Measurements from ENCODE around the gene KRT5.

Gene KRT5

DNA sequence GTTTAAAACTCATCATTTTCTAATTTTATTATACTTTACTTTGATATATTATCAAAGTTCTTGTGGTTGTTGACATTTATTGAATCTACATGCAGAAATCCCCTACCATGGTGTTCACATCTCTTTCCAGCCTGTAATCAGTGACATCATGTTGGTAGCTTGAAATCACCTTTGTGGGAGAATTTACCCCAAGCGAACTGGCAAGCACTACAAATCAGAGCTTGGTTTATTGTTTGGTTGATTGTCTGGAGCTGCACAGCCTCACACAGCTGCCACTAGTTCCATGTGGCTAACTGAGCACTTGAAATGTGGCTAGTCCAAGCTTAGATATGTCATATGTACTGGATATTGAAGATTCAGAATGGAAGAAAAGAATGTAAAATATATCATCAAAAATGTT lies 15.4 kb upstream of the KRT5 start:
- no peak for DNase-seq

DNA sequence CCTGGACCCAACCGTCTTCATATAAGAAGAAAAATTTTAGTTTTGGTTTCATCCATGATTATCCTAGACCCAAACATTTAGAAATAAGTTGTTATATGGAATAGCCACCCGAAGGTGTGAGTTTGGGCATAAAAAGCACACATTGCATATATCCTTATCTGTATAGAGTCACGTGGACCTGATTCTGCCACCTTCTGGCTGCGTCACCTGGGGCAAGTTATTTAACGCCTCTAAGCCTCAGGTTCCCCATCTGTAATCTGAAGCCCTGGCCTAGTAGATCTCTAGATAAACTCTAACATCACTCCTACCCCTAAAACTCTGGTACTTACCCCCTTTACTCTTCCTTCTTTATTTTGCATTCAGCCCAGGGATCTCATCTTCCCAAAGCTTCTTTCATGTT lies 14.3 kb upstream of the KRT5 start:
- no peak for DNase-seq

DNA sequence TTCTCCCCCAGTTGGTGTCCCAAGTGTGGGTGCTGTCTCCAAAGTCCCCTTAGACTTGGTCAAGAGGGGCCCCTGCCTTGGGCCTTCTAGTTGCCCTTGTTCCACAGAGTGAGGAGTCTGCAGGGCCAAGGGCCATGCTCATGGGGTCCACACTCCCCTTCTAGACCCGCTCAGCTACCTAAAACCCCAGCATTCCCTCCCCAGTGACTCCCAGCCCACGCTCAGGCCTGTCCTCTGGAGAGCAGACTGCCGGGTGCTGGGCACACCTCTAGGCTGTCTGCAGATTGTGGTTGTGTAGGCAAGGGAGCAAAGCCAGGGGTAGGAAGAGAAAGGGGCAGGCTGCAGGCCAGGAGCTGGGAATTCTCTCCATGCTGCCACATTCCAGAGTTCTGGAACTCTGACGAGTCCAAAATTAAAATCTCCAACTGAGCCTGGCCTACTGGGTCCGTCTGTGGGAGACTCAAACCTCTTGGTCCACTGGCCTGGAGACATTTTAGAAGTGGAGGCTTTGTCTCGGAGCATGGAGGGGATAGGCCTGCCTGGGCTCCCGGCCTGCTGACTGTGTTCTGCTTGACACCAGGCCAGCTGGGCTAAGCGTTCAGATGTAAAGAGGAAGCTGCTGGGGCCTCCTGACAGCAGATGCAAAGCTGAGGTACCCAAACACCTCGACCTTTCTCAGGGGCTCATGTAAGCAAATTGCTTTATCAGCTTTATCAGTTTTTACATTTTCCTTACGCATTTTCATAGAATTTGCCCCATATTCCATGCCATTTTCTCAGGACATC lies 13.7 kb upstream of the KRT5 start:
- DNase-seq: no peak

DNA sequence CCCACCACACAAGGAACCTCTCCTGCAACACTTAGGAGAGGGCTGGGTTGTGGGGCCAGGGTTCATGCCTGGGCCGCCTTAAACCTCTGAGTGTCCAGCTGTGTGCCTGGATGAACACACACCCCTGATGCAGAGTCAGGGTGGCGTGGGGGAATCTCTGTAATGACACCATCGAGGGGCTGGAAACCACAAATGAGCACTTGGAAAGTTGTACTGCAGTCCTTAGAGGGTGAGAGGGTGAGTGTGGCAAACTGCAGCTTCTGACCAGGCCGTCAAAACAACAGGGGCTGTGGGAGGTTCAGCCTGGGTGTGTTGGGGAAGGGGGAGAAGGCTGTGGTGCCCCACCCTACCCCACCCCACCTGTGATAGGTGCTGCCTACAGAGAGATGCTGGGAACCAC lies 12.4 kb upstream of the KRT5 start:
- no peak for DNase-seq

DNA sequence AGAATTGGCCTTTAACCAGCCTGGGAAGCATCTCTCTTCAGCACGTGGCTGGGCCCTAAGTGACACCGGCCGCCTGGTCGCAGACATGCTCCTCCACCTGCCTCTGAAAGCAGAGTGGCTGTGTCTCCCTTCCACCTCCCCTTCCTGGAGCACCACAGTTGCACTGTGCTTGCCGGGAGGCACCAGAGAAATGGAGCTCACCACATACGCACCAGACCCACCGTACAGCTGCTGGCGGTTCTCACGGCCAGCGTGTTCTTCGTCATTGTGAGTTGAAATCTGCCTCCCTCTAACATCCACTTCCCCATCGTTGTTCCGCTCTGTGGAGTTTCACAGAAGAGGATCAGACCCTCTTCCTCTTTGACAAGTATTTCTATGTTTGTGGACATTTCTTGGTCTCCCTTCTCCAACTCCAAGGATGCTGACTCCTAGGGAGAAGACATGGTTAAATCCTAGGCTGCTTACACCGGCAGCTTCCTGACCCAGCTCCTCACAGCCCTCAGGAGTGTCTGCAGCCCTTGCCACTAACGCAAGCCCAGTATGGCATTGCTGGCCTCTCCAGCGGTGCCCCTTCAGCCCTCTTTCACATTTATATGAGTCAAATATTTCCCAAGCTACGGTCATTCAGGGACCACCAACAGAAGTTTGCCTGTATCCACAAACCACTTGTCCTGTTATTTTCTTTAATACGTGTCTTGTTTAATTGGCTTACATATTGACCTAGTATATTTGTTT lies 11.5 kb upstream of the KRT5 start:
- DNase-seq: no peak

DNA sequence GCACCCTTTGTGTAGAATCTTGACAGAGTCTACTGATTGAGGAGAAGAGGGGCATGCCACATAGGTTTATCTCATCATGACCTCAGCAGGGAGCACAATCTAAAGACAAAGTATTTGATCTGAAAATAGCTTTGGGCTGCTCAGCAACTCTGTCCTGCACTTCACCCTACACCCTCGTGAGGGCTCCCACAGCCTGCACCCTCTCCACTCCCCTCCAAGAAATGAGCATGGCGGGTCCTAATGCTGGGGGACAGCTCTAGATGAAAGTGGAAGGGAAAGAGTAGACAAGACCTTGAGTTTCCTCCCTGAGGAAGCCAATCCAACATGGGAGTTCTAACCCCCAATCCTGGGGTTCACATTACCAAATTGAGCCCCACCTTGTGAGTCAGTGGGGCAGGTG lies 10.7 kb upstream of the KRT5 start:
- DNase-seq: no peak

DNA sequence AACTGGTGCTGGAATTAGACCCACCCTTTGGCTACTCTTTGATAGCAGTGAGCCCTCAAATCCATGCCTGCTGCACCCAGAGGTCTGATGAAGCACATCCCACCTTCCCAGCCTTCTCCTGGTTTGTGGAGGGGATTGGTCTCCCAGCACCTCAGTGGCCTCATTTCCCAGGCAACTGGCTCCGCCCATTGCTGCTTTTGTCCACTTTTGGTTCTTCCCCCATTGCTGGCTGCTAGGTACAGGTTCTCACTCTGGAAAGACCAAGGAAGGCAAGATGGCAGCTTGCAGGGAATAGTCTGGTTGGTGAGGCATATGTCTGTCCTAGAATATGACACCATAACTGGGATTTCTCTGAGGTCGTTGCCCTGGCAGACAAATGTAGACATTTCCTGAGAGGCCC lies 10.2 kb upstream of the KRT5 start:
- no peak for DNase-seq

DNA sequence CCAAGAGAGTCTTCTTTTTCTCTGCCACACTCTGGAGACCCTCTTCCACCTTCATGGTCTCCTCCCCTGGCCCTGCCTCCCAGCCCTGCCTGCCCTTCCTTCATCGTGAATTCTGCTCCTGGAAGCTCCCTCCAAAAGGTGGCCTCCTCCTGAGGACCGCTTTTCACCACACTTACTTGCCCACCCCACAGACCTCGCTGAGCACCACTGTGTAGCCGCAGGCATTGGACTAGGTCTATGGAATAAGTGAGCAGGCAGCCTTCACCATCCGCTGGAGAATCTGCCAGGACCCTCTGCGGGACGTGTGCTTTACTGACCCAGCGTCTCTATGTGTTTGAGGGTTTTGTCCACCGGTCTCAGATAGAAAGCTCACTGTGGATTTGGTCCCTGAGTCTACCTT lies 9.7 kb upstream of the KRT5 start:
- no peak for DNase-seq

DNA sequence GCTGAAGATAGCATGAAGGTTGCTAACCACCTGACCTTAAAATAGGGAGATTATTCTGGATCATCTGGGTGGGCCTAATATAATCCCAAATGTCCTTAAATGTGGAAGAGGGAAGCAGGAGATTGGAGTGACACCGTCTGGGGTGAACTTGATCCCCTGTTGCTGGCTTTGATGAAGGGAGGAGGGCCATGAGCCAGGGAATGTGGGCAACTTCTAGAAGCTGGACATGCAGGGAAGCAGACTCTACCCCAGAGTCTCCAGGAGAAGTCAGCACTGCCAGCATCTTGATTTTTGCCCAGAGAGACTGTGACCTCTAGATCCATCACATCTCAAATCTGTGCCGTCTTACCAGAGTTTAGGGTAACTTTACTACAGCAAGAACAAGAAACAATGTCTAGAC lies 9.2 kb upstream of the KRT5 start:
- DNase-seq: no peak

DNA sequence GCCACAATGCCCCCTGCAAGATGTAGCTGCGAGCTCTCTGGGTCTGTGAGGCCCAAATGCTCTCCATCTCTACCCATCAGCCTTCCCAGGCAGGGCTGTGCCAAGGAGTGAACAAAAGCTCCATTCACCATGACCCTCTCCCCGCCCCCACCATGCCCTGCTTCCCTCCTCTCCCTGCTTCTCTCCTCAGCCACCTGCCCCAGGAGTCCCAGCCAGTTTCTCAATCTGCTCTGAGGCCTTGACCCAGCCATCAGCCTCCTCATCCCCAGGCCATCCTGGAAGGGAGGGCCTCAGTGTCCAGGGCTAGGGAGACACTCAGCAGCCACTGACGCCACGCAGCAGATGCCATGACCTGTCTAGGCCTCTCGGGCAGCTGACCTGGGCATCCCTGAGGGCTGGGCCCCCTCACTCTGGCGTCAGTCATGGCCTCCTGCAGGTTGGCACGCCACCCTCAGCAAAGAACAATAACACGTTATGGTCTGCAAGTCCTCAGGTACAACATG lies 8.5 kb upstream of the KRT5 start:
- no peak for DNase-seq

DNA sequence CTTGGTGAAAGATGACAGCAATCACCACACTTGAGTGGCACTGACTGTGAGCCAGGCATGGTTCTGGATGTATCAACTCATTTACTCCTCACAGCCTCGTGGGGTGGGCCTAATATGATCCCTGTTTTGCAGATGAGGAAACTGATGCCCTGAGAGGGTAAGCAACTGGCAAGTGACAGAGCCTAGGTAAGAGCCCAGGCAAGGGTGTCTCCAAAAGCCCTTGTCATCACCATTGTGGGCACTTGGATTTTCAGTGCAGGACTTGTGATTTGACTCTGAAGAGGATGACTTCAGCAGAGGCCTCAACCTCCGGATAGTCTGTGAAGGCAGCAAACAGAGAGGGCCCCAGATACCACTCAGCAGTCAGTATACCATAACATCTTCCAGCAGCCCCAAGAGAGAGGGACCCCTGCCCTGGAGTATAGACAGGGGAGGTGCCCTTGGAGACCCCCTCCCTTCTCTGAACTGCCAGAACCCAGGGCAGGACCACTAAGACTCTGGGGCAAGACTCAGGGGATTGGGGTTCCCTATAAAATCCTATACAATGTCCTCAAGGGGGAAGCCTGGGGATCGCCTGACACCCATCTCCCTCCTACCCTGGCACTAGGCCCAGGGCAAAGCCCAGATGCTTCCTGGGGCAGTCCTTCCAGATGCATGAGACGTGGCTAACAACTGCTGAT lies 7.1 kb upstream of the KRT5 start:
- DNase-seq: no peak

DNA sequence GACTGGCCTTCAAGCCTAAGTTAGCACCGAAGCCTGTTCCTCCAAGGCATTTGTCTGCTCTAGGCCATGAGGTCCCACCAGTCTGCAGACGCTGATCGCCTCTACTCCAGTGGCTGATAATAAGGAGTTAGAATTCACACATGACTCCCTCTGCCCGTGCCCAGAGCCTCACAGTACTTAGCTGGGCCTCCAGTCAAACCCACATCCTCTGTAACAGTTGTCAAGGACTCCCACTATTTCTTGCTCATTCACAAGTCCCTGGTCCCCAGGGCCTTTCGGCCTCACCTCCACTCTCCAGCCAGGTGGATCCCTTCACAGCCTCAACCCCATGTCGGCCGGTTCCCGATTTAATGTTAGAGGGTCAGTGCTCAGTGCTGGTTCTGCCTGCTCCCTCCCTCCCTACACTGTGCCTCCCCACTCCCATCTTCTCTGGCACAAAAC lies 6.3 kb upstream of the KRT5 start:
- DNase-seq: no peak

DNA sequence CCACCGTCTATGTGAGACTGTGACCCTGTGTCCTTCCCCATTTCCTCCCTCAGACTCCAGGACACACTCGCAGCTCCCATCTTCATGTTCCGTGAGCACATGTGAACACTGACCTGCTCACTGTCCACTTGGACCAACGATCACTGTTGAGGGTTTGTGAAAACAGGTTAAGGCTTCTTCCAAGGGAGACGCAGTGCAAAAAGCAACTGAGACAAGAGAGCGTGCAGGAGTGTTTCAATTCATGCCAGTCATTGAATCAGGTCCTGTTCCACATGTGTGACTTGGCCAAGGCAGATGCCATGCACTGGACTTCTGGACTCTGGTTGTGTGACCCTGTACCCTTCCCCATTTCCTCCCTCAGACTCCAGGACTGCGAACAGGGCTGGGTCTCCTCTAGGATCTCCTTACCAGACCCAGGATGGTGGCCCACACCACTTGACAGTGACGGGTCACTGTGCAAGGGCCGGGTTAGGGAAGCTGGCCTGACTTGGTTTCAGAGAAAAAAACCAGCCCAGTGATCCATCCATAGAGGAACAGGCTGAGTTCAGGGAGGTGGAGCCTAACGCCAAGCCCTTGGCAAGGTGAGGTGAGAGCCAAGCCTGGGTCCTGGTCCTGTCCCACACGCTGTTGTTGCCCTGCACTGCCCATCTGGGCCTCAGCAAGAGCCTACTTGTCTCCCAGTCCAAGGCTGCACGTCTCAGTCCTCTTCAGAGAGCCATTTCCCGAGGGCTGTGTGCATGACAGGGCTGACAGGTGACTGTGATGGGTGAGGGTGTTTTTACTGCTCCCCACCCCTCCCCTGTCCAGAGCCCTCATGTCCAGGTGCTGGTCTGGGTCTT lies 5.7 kb upstream of the KRT5 start:
- DNase-seq: no peak

DNA sequence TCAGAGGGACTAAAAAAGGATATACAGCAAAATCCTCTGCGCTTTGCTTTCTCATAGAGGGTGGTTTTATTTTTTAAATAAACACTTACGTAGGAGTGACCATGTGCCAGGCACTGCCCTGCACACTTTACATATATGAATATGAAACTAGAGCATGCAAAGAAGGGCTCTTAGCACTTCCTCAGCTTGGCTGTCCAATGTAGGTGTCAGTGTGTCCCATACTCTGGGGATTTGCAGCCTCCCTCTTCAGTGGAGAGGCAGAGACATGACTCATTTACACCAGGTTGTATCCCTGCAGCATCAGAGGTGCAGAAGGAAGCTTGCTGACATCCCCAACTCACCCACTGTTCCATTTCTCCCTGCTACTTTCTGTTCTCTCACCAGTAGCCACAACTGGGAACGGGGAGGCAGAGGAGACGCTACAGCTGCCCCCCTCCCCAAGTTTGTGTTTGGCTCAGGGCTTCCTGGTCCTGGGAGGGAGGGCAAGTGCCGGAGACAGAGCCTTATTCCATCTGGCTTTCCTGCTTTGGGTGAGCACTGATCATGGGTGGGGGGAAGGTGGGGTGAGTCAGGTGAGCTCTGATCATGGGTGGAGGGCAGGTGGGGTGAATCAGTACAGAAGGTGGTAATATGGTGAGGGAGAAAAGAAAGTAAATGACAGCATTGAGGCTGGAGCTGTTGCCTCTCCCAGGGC lies 4.9 kb upstream of the KRT5 start:
- no peak for DNase-seq

DNA sequence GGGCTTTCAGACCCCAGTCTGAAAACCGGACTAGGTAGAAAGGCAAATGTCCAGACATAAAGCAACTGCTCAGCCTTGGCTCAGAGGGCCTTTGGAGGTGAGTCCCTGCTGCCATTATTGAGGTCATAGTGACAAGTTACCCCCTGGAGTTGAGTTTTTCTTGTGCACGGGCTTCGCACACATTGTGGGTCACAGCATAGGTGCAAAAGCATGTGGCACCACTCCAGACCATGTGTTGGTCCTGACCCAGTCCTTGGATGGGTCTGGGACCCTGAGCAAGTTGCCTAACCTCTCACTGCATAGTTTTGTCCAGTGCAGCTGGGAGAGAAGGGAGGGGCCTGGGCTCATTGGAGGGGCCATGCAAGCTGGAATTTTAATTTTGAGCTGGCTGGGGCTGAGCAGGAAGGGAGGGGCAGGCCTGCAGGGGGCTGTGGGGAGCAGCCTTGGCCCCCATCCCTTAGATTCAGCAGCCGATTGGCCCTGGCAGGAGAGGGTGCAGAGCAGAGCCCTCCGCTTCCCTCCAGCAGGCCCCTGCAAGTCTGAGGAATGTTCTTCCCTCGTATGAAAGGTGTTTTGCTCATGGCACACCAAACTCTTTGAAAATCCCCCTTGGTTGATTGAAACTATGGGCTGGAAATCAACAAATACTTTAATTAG lies 4.2 kb upstream of the KRT5 start:
- no peak for DNase-seq

DNA sequence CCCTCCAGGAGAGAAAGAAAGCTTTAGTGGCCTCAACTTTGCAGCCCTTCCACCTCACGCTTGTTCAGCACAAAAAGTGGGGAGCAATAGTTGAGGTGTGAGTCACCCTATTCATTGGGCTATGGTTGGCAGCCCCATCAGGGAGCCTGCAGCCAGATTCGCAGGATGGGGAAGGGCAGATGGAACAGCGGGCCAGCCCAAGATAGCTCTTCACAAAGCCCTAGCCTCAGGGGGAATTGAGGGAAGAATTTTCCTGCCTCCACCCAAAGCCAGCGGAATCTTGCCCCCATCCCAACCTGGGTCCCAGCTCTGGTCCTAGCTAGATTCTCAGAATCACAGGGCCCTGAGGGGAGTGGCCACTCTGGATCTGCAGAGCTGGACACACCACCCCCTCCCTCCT lies 3.6 kb upstream of the KRT5 start:
- DNase-seq: no peak

DNA sequence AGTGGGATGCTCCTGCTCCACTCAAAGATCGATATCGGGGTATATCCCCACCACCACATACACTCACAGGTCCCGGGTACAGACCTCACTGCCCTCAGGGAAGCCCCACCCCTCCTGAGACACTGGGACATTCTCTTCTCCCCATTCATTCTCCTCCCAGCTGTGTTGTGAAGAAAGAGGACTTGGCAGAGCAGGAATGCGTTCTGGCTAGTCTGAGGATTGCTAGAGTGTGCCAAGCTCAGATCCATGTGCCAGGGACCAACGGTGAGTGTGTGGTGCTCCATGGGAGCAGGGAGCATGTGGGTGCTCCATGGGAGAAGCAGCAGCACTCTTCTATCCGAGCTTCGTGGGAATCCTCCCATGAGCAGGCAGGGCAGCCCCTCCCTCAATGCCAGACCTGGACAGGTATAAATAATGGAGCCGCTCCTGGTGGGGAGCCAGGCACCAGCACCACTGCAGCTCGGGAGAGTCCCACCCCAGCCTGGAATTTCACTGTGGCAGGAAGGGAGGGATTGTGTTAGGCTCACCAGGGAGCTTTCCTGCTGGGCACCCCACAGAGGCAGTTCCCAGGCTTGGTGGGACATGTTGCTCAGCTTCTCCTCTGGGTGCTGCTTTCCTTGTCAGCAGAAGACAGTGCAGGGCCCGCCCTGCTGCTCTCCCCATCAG lies 2.3 kb upstream of the KRT5 start:
- DNase-seq: no peak

DNA sequence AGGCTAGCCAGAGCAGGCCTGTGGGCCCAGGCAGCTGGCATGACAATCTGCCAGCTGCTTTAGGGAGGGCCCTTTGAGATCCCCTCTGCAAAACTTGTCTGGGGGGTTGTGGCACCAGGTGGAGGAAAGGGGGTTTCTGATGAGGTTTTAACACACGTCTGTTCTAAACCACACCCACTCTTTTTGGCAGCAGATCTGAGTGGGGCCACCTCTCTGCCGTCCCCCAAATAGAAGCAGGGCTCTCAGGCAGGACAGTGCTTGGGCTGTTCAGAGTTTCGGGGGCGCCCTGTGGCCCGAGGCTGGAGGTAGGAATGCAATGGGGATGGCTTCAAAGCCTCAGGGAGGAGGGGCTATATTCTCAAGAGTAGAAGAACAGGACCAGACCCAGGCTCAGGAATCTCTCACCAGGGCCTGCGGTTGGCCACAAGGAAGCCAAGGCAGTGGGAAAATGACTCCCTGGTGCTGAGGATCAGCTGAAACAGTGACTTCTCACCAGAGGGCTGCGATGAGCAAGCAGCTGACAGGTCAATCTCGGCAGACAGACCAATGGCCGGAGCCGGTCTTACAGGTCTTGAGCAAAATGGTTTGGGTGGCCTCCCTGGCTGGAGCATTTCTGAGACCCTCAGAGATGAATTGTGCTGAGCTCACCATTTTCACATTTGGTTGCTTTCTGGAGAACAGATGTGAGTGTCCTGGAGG lies 1.5 kb upstream of the KRT5 start:
- DNase-seq: no peak

DNA sequence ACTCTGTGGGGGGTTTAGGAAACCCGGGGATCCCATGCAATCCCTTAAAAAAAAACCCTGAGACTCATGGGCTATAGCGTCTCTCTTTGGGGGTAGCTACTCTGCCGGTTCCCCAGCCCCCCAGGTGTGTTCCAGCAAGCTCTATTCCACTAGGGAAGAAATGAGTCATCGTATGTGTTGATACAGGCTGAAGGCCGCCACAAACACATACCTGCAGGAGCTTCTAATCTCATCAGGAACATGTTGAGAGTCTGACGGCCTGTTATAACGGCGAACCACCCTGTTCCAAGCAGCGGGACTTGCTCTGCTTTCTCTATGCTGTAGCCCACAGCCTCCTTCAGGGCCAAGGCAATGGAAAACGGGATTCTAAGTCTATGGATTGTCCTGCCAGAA lies 977 bp upstream of the KRT5 start:
- no peak for DNase-seq

DNA sequence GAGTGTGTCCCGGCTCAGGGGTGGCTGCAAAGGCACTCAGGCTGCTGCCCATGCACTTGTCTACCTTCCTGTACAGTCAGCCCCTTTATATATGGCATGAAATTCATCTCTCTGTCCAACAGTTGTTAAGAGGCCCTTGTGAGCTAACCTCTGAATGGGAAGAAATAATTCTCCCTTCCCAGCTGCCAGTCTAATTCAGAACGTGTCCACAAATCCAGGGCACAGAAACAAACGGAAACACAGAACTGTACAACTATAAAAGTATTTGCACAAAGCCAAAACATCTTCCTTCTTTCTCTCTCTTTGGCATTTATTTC lies 849 bp downstream of the KRT5 start:
- DNase-seq: no peak

All from NCI-H69 (cell line).